HG03571 (cell line): Measurements from ENCODE around the gene MALSU1.

Source experiments
- ATAC-seq: cut with Tn5 transposase; IDR thresholded peaks from one replicate; pipeline ENCODE4 v1.9.1; 2021; ENCODE audit not compliant: unreplicated experiment

Gene MALSU1

DNA sequence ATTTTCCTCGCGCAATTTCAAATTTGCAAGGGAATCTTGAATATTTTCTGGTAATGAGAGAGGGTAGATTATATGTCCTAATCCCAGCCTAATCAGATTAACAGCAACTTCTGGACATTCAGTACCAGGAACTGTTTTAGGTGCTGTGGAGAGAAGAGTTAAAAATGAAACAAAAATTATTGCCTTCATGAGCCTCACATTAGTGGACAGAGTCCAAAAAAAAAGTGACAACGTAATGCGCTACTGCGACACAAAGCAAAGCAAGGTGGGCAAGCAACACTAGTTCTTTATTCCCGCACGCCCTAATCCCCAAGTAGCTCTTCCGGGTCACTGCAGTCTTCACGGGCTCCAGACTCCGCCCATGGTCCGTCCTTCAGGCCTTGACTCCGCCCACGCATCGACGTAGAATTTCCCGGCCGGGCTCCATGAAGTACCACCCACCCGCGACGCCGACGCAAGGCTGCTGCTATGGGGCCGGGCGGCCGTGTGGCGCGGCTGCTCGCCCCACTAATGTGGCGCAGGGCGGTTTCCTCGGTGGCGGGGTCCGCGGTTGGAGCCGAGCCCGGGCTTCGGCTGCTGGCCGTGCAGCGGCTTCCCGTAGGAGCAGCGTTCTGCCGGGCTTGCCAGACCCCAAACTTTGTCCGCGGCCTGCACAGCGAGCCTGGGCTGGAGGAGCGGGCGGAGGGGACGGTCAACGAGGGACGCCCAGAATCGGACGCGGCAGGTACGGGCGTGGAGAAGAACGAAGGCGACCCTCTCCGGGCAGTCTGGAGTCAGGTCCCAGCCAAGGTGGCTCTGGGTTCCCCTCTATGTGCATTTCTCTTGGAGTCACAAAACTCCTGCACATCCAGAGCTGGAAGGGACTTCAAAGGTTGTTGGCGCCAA is at the start of gene MALSU1:
MALSU1 (plus strand) TSS at position 455 of the 885 bp plus-strand sequence; CDS start at position 469, 14 bp downstream.
- peak; percentile 100 for ATAC-seq

DNA sequence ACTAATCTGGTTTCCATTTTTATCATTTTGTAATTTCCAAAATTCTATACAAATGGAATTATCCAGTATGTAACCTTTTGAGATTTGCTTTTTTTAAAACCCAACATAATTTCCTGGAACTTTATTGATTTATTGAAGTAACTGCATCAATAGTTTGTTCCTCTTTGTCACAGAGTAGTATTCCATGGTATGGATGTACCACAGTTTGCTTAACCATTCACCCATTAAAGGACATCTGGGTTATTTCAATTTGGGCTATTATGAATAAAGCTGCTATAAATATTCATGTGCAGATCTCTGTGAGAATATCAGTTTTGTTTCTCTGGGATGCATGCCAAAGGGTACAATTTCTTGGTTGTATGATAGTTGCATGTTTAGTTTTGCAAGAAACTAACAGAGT is 49.7 kb upstream of the MALSU1 start:
- ATAC-seq = no peak

DNA sequence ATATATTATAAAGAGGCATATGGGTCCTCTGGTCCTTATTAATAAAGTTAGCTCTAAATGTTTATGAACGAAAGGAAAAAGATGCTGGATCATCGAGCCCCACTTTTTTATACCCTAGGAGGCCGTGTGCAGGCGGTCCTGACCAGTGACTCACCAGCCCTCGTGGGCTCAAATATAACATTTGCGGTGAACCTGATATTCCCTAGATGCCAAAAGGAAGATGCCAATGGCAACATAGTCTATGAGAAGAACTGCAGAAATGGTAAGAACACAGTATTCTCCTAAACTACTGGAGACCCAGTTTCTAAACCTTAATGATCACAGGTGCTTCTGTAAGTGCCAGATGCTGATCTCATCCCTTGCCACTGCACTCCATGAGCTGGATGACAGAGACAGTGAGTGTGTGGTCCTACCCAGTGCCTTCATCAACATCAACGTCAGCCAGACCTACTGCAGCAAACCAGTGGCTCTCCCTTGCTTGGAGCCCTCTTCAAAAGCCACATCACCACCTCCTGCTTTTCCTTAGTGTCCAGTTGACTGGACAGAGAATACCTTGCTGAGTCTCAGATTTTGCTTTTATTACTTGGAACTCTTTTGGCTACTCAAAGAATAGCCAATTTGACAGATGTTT is 45.0 kb upstream of the MALSU1 start:
- no peak for ATAC-seq

GRCh38 chr7:23256731-23257130 is 42.4 kb upstream of the MALSU1 start:
- no peak for ATAC-seq

GRCh38 chr7:23260371-23260770 is 38.8 kb upstream of the MALSU1 start:
- no peak for ATAC-seq

- peak; percentile 83 for ATAC-seq
Observed at GRCh38 chr7:23261843-23262452, 37.2 kb upstream of the MALSU1 start.

GRCh38 chr7:23264916-23265458 is 34.2 kb upstream of the MALSU1 start:
- ATAC-seq = no peak

DNA sequence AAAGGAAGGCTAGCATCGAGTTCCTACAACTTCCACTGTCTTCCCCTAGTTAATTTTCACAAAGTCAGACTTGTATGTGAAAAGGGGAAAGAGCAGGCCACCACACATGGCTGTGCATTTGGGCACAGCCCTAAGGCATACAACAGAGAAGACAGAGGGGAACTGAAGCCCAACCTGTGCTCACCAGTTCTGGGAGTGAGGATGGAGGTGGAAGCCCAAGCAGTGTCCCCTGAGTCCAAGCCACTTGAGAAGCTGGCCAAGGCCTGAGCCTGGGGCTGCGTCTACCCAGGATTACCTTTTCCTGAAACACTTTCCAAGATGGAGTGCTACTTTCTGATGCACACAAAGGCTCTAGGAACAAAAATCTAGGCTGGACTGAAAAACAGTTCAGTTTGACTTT is 32.2 kb upstream of the MALSU1 start:
- no peak for ATAC-seq

DNA sequence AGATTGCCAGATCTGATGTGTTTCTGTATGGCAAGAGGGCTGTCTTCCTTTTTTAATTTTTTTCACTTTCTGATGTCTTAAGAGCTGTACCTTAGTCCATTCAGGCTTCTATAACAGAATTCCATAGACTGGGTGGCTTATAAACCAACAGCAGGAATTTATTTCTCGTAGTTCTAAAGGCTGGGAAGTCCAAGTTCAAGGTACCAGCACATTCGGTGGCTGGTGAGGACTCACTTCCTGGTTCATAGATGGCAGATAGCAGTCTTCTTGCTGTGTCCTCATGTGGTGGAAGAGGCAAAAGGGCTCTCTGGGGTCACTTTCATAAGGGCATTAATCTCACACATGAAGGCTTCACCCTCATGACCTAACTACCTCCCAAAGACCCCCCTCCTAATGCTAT is 31.8 kb upstream of the MALSU1 start:
- no peak for ATAC-seq

DNA sequence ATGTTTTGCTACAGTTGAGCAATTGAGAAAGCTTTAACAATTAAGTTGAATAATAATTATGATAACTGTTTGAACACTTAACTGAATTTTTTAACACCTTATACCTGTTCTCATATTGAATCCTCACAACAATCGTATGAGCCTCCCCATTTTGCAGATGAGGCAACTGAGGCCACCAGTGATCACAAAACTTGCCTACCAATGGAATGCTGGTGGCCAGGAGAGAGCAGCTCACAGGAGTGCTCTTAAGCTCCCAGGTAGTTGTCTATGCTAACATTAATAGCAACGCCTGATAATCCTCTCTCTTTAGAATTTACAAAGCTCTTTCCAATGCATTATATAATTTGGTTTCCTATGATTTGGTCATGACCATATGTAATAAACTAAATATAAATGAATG is 31.0 kb upstream of the MALSU1 start:
- no peak for ATAC-seq

DNA sequence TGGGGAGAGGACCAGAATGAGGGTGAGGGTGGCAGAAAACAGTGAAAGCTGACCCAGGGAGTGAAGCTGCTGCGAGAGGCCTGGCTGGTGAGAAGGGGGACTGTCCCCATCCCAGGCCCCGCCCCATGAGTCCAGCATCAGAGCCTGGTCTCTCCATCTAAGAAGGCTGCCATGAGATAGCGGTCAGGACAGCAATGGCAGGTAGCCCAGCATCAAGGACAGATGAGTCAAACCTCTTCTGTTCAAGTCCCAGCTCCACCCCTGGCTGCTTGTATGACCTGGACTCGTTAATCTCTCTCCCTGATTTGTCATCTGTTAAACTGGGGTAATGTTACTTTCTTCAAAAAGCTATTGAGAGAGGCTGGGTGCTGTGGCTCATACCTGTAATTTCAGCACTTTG is 30.4 kb upstream of the MALSU1 start:
- no peak for ATAC-seq

- ATAC-seq = no peak
Observed at GRCh38 chr7:23272275-23272674, 26.9 kb upstream of the MALSU1 start.

DNA sequence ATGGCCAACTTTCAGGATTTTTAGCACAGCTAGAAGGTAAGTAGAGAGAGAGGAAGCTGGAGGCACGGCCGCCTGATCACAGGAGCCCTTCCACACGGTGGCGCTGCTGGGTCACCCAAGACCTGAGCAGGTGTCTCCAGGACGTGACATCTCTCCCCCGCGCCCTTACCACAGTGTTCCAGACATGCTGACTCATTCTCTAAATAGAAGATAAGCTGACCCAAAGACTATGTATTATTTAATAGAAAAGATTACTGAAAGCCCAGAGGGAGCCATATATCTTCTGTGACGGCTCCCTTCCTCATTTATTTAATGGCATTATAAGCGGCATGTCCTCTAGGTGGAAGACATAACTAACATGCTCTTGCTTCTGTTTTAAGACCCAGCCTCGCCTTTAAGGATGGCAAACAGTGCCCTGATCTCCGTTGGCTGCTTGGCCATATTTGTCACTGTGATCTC is 26.0 kb upstream of the MALSU1 start:
- ATAC-seq = peak; percentile 95

GRCh38 chr7:23275912-23276311 is 23.2 kb upstream of the MALSU1 start:
- no peak for ATAC-seq

- no peak for ATAC-seq
Observed at GRCh38 chr7:23276376-23276775, 22.8 kb upstream of the MALSU1 start.

GRCh38 chr7:23276947-23277346 is 22.2 kb upstream of the MALSU1 start:
- ATAC-seq = no peak

- ATAC-seq = no peak
Observed at GRCh38 chr7:23277359-23277989, 21.7 kb upstream of the MALSU1 start.

DNA sequence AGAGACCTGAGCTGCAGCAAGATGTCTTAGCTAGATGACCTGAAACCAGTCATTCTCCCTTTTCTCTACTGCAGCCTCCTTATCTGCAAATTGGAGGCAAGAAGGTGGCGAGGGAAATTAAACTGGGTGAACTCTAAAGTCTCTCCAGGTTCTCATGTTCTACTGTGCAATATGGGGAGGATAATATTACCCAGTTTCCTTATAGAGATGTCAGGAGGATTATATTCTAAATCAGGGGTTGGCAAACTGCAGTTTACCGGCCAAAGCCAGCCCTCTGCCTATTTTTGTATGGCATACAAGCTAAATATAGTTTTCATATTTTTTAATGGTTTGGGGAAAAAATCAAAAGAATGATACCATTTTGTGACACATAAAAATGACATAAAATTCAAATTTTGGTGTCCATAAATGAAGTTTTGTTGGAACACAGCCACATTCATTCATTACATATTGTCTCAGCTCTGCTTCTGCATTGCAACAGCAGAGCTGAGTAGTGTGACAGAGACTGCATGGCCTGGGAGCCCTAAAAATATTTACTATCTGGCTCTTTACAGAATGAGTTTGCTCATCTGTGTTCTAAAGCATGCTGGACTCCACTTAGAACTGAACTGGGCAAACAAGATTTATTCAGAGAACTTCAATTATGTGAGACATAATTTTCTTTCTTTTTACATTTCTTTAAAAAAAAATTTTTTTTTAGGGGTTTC is 19.2 kb upstream of the MALSU1 start:
- ATAC-seq = no peak

DNA sequence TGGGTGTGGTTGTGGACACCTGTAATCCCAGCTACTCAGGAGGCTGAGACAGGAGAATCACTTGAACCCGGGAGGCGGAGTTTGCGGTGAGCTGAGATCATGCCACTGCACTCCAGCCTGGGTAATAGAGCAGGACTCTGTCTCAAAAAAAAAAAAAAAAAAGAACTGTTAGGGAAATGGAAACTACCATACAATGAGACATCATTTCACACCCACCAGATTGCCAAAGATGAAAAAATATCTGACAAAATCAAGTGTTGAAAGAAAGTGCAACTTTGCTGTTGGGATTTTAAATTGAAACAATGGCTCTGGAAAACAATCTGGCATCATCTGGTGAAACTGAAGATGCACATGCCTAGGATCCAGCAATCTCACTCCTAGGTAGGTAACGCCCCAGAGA is 16.1 kb upstream of the MALSU1 start:
- ATAC-seq = no peak

GRCh38 chr7:23284871-23285270 is 14.3 kb upstream of the MALSU1 start:
- ATAC-seq = no peak
